GM12878 (cell line): ENCODE data around the gene UHRF1. TPM values are rescaled to one million over a fixed set of nuclear protein-coding genes. Genes with fewer than 3 reads are reported as not detected.

ENCODE experiments used
- ATAC-seq: fragments of 200-7000 bp; cut with Tn5 transposase; 3 replicates; pipeline ENCODE4 v1.9.1; 2020; ENCODE audit warnings: mild to moderate bottlenecking, moderate library complexity
- BruUV-seq: library from RNA; stranded (reverse); fragments of 400-500 nt; replicated peaks from 2 replicates; lab custom pipeline; 2021; lab: Mats Ljungman, UMichigan
- CTCF ChIA-PET: fragments of 300-600 bp; sonication (Branson Sonifier 250); formaldehyde crosslinking; extraction: SDS; loops from one replicate; lab custom pipeline; 2021; ENCODE audit warnings: inconsistent platforms; lab: Yijun Ruan, JAX
- POLR2A ChIA-PET: fragments of 350-600 bp; formaldehyde crosslinking; extraction: SDS; loops from one replicate; lab custom pipeline; 2021; ENCODE audit warnings: inconsistent platforms; lab: Charles Lee
- RAD21 ChIA-PET: fragments of 300-600 bp; sonication (Branson Sonifier 250); formaldehyde crosslinking; loops from one replicate; lab custom pipeline; 2023; ENCODE audit warnings: antibody characterized with exemption; ENCODE audit not compliant: unreplicated experiment; lab: Charles Lee
- SMC1A ChIA-PET: fragments of 300-600 bp; sonication (Branson Sonifier 250); formaldehyde crosslinking; loops from one replicate; lab custom pipeline; 2023; ENCODE audit not compliant: unreplicated experiment, uncharacterized antibody; lab: Charles Lee
- DNase-seq: peaks from one replicate; pipeline ENCODE4 v3.0.0-alpha.2; 2011; ENCODE audit warnings: low read depth, low spot score
- FAIRE-seq: peaks from 3 replicates; lab custom pipeline; 2011; peaks lifted over from hg19 to GRCh38; lab: Jason Lieb, UNC
- H2AFZ ChIP-seq: 2 replicates; pipeline ENCODE4 v1.6.0; 2011; ENCODE audit warnings: low read depth, low read length, control low read depth; ENCODE audit not compliant: control insufficient read depth
- H3K27ac ChIP-seq: 2 replicates; pipeline ENCODE4 v1.5.1; 2011; ENCODE audit warnings: control low read depth; ENCODE audit not compliant: control insufficient read depth, insufficient read depth
- H3K27me3 ChIP-seq, 2 experiments: replicated peaks in 1 of 2; 2 replicates each; pipeline versions ENCODE4 v1.6.0 to v1.6.1; 2011; ENCODE audit warnings: low read length in 1 of 2; ENCODE audit not compliant: control insufficient read depth in 2 of 2, insufficient read depth in 2 of 2
- H3K36me3 ChIP-seq, 2 experiments: 2 replicates each; pipeline ENCODE4 v1.5.1; 2011; ENCODE audit warnings: low read length in 1 of 2; ENCODE audit not compliant: control insufficient read depth in 2 of 2, insufficient read depth in 2 of 2
- H3K4me1 ChIP-seq: 2 replicates; pipeline ENCODE4 v1.6.1; 2011; ENCODE audit warnings: mild to moderate bottlenecking, low read length, moderate library complexity, mixed read lengths; ENCODE audit not compliant: control insufficient read depth, insufficient read depth
- H3K4me2 ChIP-seq: 2 replicates; pipeline ENCODE4 v1.6.0; 2011; ENCODE audit warnings: control low read depth; ENCODE audit not compliant: control insufficient read depth, insufficient read depth
- H3K4me3 ChIP-seq: fragments of 200-600 bp; sonication (generic); 2 replicates; pipeline ENCODE4 v1.5.1; 2016
- H3K79me2 ChIP-seq: 2 replicates; pipeline ENCODE4 v1.6.0; 2011; ENCODE audit warnings: low read length; ENCODE audit not compliant: control insufficient read depth, insufficient read depth
- H3K9ac ChIP-seq: 2 replicates; pipeline ENCODE4 v1.8.0; 2011; ENCODE audit warnings: low read length, control low read depth, mixed read lengths; ENCODE audit not compliant: control insufficient read depth, insufficient read depth
- H3K9me3 ChIP-seq: replicated peaks from 3 replicates; pipeline ENCODE4 v1.5.1; 2011; ENCODE audit warnings: mild to moderate bottlenecking, low read length; ENCODE audit not compliant: control insufficient read depth, insufficient read depth
- H4K20me1 ChIP-seq: 2 replicates; pipeline ENCODE4 v1.6.0; 2011; ENCODE audit not compliant: control insufficient read depth, insufficient read depth
- CBX5 ChIP-seq: sonication (generic); IDR thresholded peaks from 2 replicates; pipeline ENCODE4 v1.6.1; 2016; ENCODE audit warnings: low read depth, moderate library complexity, mild to moderate bottlenecking, inconsistent platforms
- EP300 ChIP-seq, 2 experiments: fragments of 150-350 bp in 1 of 2; IDR thresholded peaks; 2 replicates each; pipeline ENCODE4 v1.6.1; 2011 to 2012; ENCODE audit warnings: low read depth in 2 of 2, low read length in 2 of 2, borderline replicate concordance in 1 of 2, improper control_type of control experiment in 1 of 2, inconsistent platforms in 1 of 2; ENCODE audit not compliant: control insufficient read depth in 1 of 2
- KDM1A ChIP-seq: fragments of 200-600 bp; sonication (generic); IDR thresholded peaks from 2 replicates; pipeline ENCODE4 v1.6.1; 2016; ENCODE audit warnings: borderline replicate concordance
- NFYB ChIP-seq: IDR thresholded peaks from 2 replicates; pipeline ENCODE4 v1.6.1; 2011; ENCODE audit warnings: low read depth, mild to moderate bottlenecking, low read length, improper control_type of control experiment, moderate library complexity; ENCODE audit not compliant: insufficient read depth
- POLR2A ChIP-seq: IDR thresholded peaks from 2 replicates; pipeline ENCODE4 v1.6.1; 2011; ENCODE audit warnings: low read depth, mild to moderate bottlenecking, low read length
- POU2F2 ChIP-seq: IDR thresholded peaks from 3 replicates; pipeline ENCODE4 v1.6.1; 2011; ENCODE audit warnings: low read depth, mild to moderate bottlenecking, low read length, borderline replicate concordance
- SREBF2 ChIP-seq: IDR thresholded peaks from 2 replicates; pipeline ENCODE4 v1.6.1; 2012; ENCODE audit warnings: mild to moderate bottlenecking, low read length
- TARDBP ChIP-seq: IDR thresholded peaks from 2 replicates; pipeline ENCODE4 v1.6.1; 2016; ENCODE audit warnings: borderline replicate concordance
- TCF7 ChIP-seq: IDR thresholded peaks from 2 replicates; pipeline ENCODE4 v1.6.1; 2014; ENCODE audit warnings: antibody characterized with exemption, borderline replicate concordance
- WRNIP1 ChIP-seq: IDR thresholded peaks from 2 replicates; pipeline ENCODE4 v1.6.1; 2011; ENCODE audit warnings: low read depth, low read length, improper control_type of control experiment, borderline replicate concordance
- ZNF24 ChIP-seq: fragments of 450-650 bp; IDR thresholded peaks from 2 replicates; pipeline ENCODE4 v1.6.1; 2017; ENCODE audit warnings: antibody characterized with exemption, mild to moderate bottlenecking
- ZNF384 ChIP-seq: IDR thresholded peaks from 2 replicates; pipeline ENCODE4 v1.6.1; 2012; ENCODE audit warnings: low read depth, mild to moderate bottlenecking, low read length, improper control_type of control experiment, borderline replicate concordance
- WGBS: methylation state at CpG from one replicate; pipeline ENCODE4 v1.1.6; 2016; ENCODE audit warnings: low lambda C conversion rate; ENCODE audit not compliant: insufficient replicate concordance, insufficient coverage; ENCODE audit errors: missing lambda C conversion rate; 5-methylcytosine and 5-hydroxymethylcytosine counted together
- in situ Hi-C: fragments of 300-500 bp; cut with MboI; formaldehyde crosslinking; loops from 9 replicates; pipeline ENCODE4 v1.14.3; 2018; ENCODE audit warnings: mixed read lengths
- intact Hi-C: fragments of 100-400 bp; cut with micrococcal nuclease; formaldehyde crosslinking; loops from one replicate; pipeline ENCODE4 v1.14.2; 2022; ENCODE audit not compliant: unreplicated experiment
- polyA plus RNA-seq, 11 experiments: library from polyadenylated mRNA; depleted of rRNA in 4 of 11; unstranded in 6 of 11; stranded (reverse) in 5 of 11; fragments of >200 nt; fragmentation: Nextera tagmentation in 4 of 11; fragmentation: Illumina TruSeq in 1 of 11; extraction: Ambion mirVana in 4 of 11; extraction: Trizol in 1 of 11; gene quantifications; 1 replicate in 1 of 11; 2 replicates in 10 of 11; pipeline versions ENCODE4 v1.2.1 to v1.2.3, GENCODE V29; 2011 to 2016; ENCODE audit warnings: inconsistent platforms in 2 of 11, missing spikeins in 2 of 11, low read depth in 1 of 11
- total RNA-seq, 4 experiments: library from RNA; depleted of rRNA in 3 of 4; stranded (reverse); fragments of >200 nt in 3 of 4; fragmentation: Illumina TruSeq in 1 of 4; extraction: Trizol in 1 of 4; gene quantifications; 2 replicates each; pipeline versions ENCODE4 v1.2.1 to v1.2.3, GENCODE V29; 2013 to 2021
- TF ChIP-seq, protein P1 (sequence below): fragments of 450-650 bp; conservative IDR thresholded peaks from 2 replicates; pipeline ENCODE4 v1.6.1; 2017; ENCODE audit warnings: mild to moderate bottlenecking, moderate library complexity
- TF ChIP-seq, protein P2 (sequence below): fragments of 450-650 bp; IDR thresholded peaks from 2 replicates; pipeline ENCODE4 v1.6.1; 2017; ENCODE audit warnings: borderline replicate concordance

UHRF1 gene
- total and polyA plus RNA-seq, 10 of the 15 experiments (the other 5 are each of a cell fraction or from before 2014, with no cell fraction given): 13.0 to 109 (median 37.7) TPM

DNA sequence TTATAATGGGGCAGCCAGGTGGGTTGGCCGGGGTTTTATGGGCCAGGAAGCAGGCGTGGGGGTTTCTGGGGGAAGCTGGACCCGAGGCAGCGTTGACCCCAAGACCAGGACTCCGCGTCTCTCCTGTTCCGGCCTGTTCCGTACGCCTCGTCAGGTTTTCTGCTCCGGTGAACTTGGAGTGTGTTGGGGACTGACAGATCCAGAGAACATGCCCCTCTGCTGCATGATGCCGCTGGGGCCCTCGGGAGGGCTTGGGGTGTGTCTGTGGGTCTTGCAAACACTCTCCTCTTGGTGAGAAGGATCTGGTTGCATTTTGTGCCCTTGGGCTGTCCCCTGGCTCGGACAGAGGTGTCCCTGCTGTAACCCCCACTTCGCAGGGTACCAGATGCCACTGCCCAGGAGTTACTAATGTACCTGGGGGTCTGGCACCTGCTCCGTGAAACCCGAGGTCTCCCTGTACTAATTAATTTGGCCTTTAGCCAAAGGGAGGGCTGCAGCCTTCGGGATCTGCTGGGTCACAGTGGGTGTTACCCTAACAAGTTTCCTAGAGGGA is 75.2 kb downstream of the UHRF1 start:
- H2AFZ ChIP-seq: no peak overlapping the region
- FAIRE-seq (no peak), DNase-seq (no peak), ATAC-seq (no peak)
- TSS peak; percentile 29 for BruUV-seq
- 92% methylated on average over 18 of the region's 18 CpGs for WGBS
- H3K4me3 ChIP-seq: no peak overlapping the region
- in situ Hi-C loops (no loop called here), intact Hi-C loops (no loop called here)
- H3K9me3 ChIP-seq: no peaks in the 10 kb centered on the region
- POLR2A ChIA-PET: no interaction called here
- peaks cover 3% of the 10 kb centered on the region; the same call in 1 of the 2 replicates for H3K4me1 ChIP-seq
- peaks cover 29% of the 10 kb centered on the region for H3K79me2 ChIP-seq
- no peak overlapping the region for H3K27ac ChIP-seq
- no peak overlapping the region for H3K4me2 ChIP-seq
- H3K27me3 ChIP-seq: no peaks in the 10 kb centered on the region
- CTCF ChIA-PET: no interaction called here
- H4K20me1 ChIP-seq: peaks cover 8% of the 10 kb centered on the region
- peaks cover 0 to 8% of the 10 kb centered on the region in 2 experiments; a peak in 1 of 4 replicates for H3K36me3 ChIP-seq
- TF ChIP-seq KDM1A: no peak
- TF ChIP-seq WRNIP1: no peak
- no peak for TF ChIP-seq NFYB
- no peak for TF ChIP-seq POLR2A
- TF ChIP-seq CBX5: no peak
- RAD21 ChIA-PET: no interaction called here
- no peak overlapping the region for H3K9ac ChIP-seq
- SMC1A ChIA-PET: no interaction called here

DNA sequence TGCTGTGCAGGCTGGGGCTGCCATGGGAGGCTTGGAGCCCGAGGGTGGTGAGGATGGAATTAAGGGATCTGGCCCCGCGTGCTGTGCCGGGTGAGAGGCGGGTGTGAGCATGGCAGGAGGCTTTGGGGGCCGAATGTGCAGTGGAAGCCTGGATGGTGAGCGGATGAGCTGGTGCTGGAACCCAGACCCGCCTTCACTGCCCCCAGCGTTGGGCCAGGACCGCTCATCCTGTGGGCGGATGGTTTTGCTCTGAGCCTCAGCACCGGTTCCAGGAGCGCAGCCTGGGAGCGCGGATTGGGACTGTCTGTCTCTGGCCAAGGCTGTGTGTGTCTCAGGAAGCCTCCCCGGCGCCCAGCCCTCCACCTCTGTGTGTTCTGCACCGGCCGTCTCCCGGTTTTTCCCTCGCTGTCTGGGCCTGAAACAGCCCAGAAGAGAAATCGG is 76.3 kb downstream of the UHRF1 start:
- DNase-seq: no peak
- intact Hi-C loops: no loop called here
- H3K79me2 ChIP-seq: peaks cover 29% of the 10 kb centered on the region
- SMC1A ChIA-PET: interaction anchor here (0.6 kb wide), 1 partner anchor 65 kb away, joined by 3 read pairs; no protein-coding TSS in a partner anchor
- H3K27me3 ChIP-seq: no peaks in the 10 kb centered on the region
- no peak overlapping the region for H3K4me2 ChIP-seq
- H3K4me3 ChIP-seq: no peak overlapping the region
- POLR2A ChIA-PET: interaction anchor here (0.6 kb wide), 1 partner anchor 724 kb away, joined by 3 read pairs; no protein-coding TSS in a partner anchor
- peaks cover 3% of the 10 kb centered on the region; the same call in 1 of the 2 replicates for H3K4me1 ChIP-seq
- in situ Hi-C loops: no loop called here
- no peak for ATAC-seq
- peaks cover 8% of the 10 kb centered on the region for H4K20me1 ChIP-seq
- H3K9ac ChIP-seq: no peak overlapping the region
- FAIRE-seq: no peak
- peaks cover 0 to 8% of the 10 kb centered on the region in 2 experiments; a peak in 1 of 4 replicates for H3K36me3 ChIP-seq
- H3K27ac ChIP-seq: no peak overlapping the region
- no peaks in the 10 kb centered on the region for H3K9me3 ChIP-seq
- RAD21 ChIA-PET: no interaction called here
- no peak overlapping the region for H2AFZ ChIP-seq
- no TSS peak for BruUV-seq
- CTCF ChIA-PET: no interaction called here
- 87% methylated on average over 22 of the region's 22 CpGs for WGBS
- TF ChIP-seq POU2F2 (no peak), ZNF24 (no peak), SREBF2 (no peak), TARDBP (no peak), TCF7 (no peak), EP300 (IDR thresholded peaks at IDR 0.05; ENCODE audit: borderline replicate concordance in 1 of 2, control insufficient read depth in 1 of 2, low read depth in 2 of 2, low read length in 2 of 2) (no peak), ZNF384 (no peak)
- TF ChIP-seq, protein P1, sequence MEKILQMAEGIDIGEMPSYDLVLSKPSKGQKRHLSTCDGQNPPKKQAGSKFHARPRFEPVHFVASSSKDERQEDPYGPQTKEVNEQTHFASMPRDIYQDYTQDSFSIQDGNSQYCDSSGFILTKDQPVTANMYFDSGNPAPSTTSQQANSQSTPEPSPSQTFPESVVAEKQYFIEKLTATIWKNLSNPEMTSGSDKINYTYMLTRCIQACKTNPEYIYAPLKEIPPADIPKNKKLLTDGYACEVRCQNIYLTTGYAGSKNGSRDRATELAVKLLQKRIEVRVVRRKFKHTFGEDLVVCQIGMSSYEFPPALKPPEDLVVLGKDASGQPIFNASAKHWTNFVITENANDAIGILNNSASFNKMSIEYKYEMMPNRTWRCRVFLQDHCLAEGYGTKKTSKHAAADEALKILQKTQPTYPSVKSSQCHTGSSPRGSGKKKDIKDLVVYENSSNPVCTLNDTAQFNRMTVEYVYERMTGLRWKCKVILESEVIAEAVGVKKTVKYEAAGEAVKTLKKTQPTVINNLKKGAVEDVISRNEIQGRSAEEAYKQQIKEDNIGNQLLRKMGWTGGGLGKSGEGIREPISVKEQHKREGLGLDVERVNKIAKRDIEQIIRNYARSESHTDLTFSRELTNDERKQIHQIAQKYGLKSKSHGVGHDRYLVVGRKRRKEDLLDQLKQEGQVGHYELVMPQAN: no peak
- TF ChIP-seq, protein P2, sequence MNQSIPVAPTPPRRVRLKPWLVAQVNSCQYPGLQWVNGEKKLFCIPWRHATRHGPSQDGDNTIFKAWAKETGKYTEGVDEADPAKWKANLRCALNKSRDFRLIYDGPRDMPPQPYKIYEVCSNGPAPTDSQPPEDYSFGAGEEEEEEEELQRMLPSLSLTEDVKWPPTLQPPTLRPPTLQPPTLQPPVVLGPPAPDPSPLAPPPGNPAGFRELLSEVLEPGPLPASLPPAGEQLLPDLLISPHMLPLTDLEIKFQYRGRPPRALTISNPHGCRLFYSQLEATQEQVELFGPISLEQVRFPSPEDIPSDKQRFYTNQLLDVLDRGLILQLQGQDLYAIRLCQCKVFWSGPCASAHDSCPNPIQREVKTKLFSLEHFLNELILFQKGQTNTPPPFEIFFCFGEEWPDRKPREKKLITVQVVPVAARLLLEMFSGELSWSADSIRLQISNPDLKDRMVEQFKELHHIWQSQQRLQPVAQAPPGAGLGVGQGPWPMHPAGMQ: no peak
